Body of pancreas (tissue), 4 donors: ENCODE data around the gene PDXP. TPM values are rescaled to one million over a fixed set of nuclear protein-coding genes. Genes with fewer than 3 reads are reported as not detected.
A peak's percentile ranks its signal among the peaks of the same experiment; 100 is the strongest.

Experiments
- ATAC-seq: fragments of 150-250 bp; one replicate; pipeline ENCODE4 v1.9.1; 2016
- DNase-seq, 4 donors: peaks; one replicate each; pipeline ENCODE4 v3.0.0-alpha.2; 2019
- H3K27ac ChIP-seq, 4 donors: fragments of 200-600 bp; sonication (generic); 1 replicate in 3 of 4; 2 replicates in 1 of 4; pipeline versions ENCODE4 v1.5.1 to v1.6.1; 2016 to 2019; ENCODE audit warnings: mild to moderate bottlenecking in 1 of 4, mixed read lengths in 1 of 4, moderate library complexity in 1 of 4
- H3K27me3 ChIP-seq, 2 donors: fragments of 200-600 bp; sonication (generic); one replicate each; pipeline ENCODE4 v1.6.0; 2016; ENCODE audit warnings: mild to moderate bottlenecking in 1 of 2
- H3K36me3 ChIP-seq, 2 donors: fragments of 200-600 bp; sonication (generic); replicated peaks in 1 of 2; 2 replicates each; pipeline ENCODE4 v1.5.1; 2016; ENCODE audit warnings: low read depth in 2 of 2; ENCODE audit not compliant: insufficient read depth in 1 of 2
- H3K4me1 ChIP-seq: fragments of 200-600 bp; sonication (generic); one replicate; pipeline ENCODE4 v1.6.0; 2016
- H3K4me3 ChIP-seq, 2 donors: fragments of 200-600 bp; sonication (generic); 1 replicate in 1 of 2; 2 replicates in 1 of 2; pipeline ENCODE4 v1.5.1; 2016 to 2019
- H3K9me3 ChIP-seq, 3 donors: fragments of 200-600 bp; sonication (generic); 1 replicate in 2 of 3; 2 replicates in 1 of 3; pipeline ENCODE4 v1.5.1; 2016
- CTCF ChIP-seq, 7 experiments: fragments of 450-650 bp in 4 of 7; fragments of 200-600 bp in 3 of 7; sonication (generic) in 3 of 7; IDR thresholded peaks; one replicate each; pipeline ENCODE4 v1.5.1; 2016 to 2019; ENCODE audit warnings: antibody characterized with exemption in 7 of 7
- POLR2A ChIP-seq, 3 donors: fragments of 450-650 bp; IDR thresholded peaks; one replicate each; pipeline ENCODE4 v1.6.1; 2016; ENCODE audit warnings: antibody characterized with exemption in 3 of 3, mild to moderate bottlenecking in 2 of 3
- WGBS, 2 donors: methylation state at CpG; one replicate each; pipeline ENCODE4 v1.1.5; 2017; 5-methylcytosine and 5-hydroxymethylcytosine counted together
- intact Hi-C: fragments of 100-400 bp; cut with DNase I; formaldehyde crosslinking; loops from one replicate; pipeline ENCODE4 v1.15.1; 2023
- total RNA-seq, 2 donors: library from RNA; depleted of rRNA; stranded (reverse); fragments of >200 nt; gene quantifications; one replicate each; pipeline ENCODE4 v1.1.0, GENCODE V29; 2016

The PDXP gene
- total RNA-seq, 2 donors from 2014 or later, result 7.0 to 23.1 TPM

GRCh38 chr22:37708580-37709444 lies 50.3 kb downstream of the PDXP start:
- H3K9me3 ChIP-seq, result no peaks in the 10 kb centered on the region
- H3K36me3 ChIP-seq, result no peaks in the 10 kb centered on the region
- intact Hi-C loops, result no loop called here
- no peaks in the 10 kb centered on the region for H3K27me3 ChIP-seq
- H3K4me3 ChIP-seq, result no peak overlapping the region
- ATAC-seq (no peak), DNase-seq (peak in 1 of 4 donors; percentile 25)
- no peak overlapping the region for H3K27ac ChIP-seq
- TF ChIP-seq CTCF (IDR thresholded peaks at IDR 0.05) (no peak), POLR2A (IDR thresholded peaks at IDR 0.05) (no peak)
- no peaks in the 10 kb centered on the region for H3K4me1 ChIP-seq
- 71 to 80% methylated on average over 8 to 22 of the region's 25 CpGs for WGBS, 2 donors

GRCh38 chr22:37709445-37709765 lies 50.9 kb downstream of the PDXP start:
- Histone ChIP-seq H3K4me1 (no peaks in the 10 kb centered on the region), H3K27ac (no peak overlapping the region), H3K36me3 (no peaks in the 10 kb centered on the region), H3K4me3 (no peak overlapping the region), H3K27me3 (no peaks in the 10 kb centered on the region), H3K9me3 (no peaks in the 10 kb centered on the region)
- 89% methylated on average over 3 of the region's 15 CpGs; no CpG with 5 or more reads in 1 of the 2 donors for WGBS, 2 donors
- ATAC-seq (no peak), DNase-seq (no peak)
- intact Hi-C loops, result no loop called here
- no peak for TF ChIP-seq CTCF (IDR thresholded peaks at IDR 0.05)
- TF ChIP-seq POLR2A (IDR thresholded peaks at IDR 0.05), result no peak

GRCh38 chr22:37710675-37711074 lies 52.2 kb downstream of the PDXP start:
- Histone ChIP-seq H3K4me3 (no peak overlapping the region), H3K9me3 (no peaks in the 10 kb centered on the region), H3K27me3 (no peaks in the 10 kb centered on the region), H3K36me3 (no peaks in the 10 kb centered on the region), H3K27ac (no peak overlapping the region), H3K4me1 (no peaks in the 10 kb centered on the region)
- WGBS, 2 donors, result 100% methylated on average over 1 to 3 of the region's 3 CpGs
- TF ChIP-seq CTCF (IDR thresholded peaks at IDR 0.05), result no peak
- TF ChIP-seq POLR2A (IDR thresholded peaks at IDR 0.05), result no peak
- DNase-seq (no peak), ATAC-seq (no peak)
- intact Hi-C loops, result no loop called here

GRCh38 chr22:37711490-37711889 lies 53.0 kb downstream of the PDXP start:
- Histone ChIP-seq H3K4me1 (no peaks in the 10 kb centered on the region), H3K27me3 (no peaks in the 10 kb centered on the region), H3K36me3 (no peaks in the 10 kb centered on the region), H3K4me3 (no peak overlapping the region), H3K27ac (no peak overlapping the region), H3K9me3 (no peaks in the 10 kb centered on the region)
- ATAC-seq (no peak), DNase-seq (no peak)
- intact Hi-C loops, result no loop called here
- TF ChIP-seq POLR2A (IDR thresholded peaks at IDR 0.05), result no peak
- TF ChIP-seq CTCF (IDR thresholded peaks at IDR 0.05), result no peak
- 78 to 84% methylated on average over 9 to 10 of the region's 10 CpGs for WGBS, 2 donors

GRCh38 chr22:37713761-37714160 lies 55.2 kb downstream of the PDXP start:
- no peaks in the 10 kb centered on the region for H3K9me3 ChIP-seq
- TF ChIP-seq CTCF (IDR thresholded peaks at IDR 0.05) (no peak), POLR2A (IDR thresholded peaks at IDR 0.05) (no peak)
- no peaks in the 10 kb centered on the region for H3K27me3 ChIP-seq
- H3K27ac ChIP-seq, result no peak overlapping the region
- no peaks in the 10 kb centered on the region for H3K36me3 ChIP-seq
- 92 to 93% methylated on average over 7 of the region's 7 CpGs for WGBS, 2 donors
- H3K4me1 ChIP-seq, result no peaks in the 10 kb centered on the region
- ATAC-seq (no peak), DNase-seq (no peak)
- H3K4me3 ChIP-seq, result no peak overlapping the region
- intact Hi-C loops, result no loop called here
